Endodermal cell (in vitro differentiated cells): Measurements from ENCODE around the gene TDRD5. TPM values are rescaled to one million over a fixed set of nuclear protein-coding genes. Genes with fewer than 3 reads are reported as not detected.

ENCODE experiments used
- DNase-seq: peaks from one replicate; pipeline ENCODE4 v3.0.0-alpha.2; 2017
- H3K27ac ChIP-seq: 2 replicates; pipeline ENCODE4 v1.5.1; 2013; ENCODE audit warnings: mild to moderate bottlenecking, low read depth, low read length, moderate library complexity
- H3K27me3 ChIP-seq: 2 replicates; pipeline ENCODE4 v1.6.1; 2013; ENCODE audit warnings: mild to moderate bottlenecking, low read length, moderate library complexity; ENCODE audit not compliant: insufficient read depth, control insufficient read depth, poor library complexity, severe bottlenecking
- H3K36me3 ChIP-seq: 2 replicates; pipeline ENCODE4 v1.7.0; 2013; ENCODE audit warnings: mild to moderate bottlenecking, low read length, moderate library complexity; ENCODE audit not compliant: control insufficient read depth, insufficient read depth
- H3K4me1 ChIP-seq: one replicate; pipeline ENCODE4 v1.7.0; 2013; ENCODE audit warnings: low read length; ENCODE audit not compliant: control insufficient read depth, insufficient read depth
- H3K4me3 ChIP-seq: 2 replicates; pipeline ENCODE4 v1.5.1; 2013; ENCODE audit warnings: mild to moderate bottlenecking, low read length, moderate library complexity
- H3K9ac ChIP-seq: 2 replicates; pipeline ENCODE4 v1.6.1; 2013; ENCODE audit warnings: mild to moderate bottlenecking, low read length, moderate library complexity; ENCODE audit not compliant: poor library complexity, severe bottlenecking; ENCODE audit errors: extremely low read depth
- H3K9me3 ChIP-seq: 2 replicates; pipeline ENCODE4 v1.6.1; 2013; ENCODE audit warnings: mild to moderate bottlenecking, low read length, moderate library complexity; ENCODE audit not compliant: control insufficient read depth
- H3K27ac Mint-ChIP-seq: 2 replicates; pipeline ENCODE4 v1.8.0; 2020; ENCODE audit warnings: mixed read lengths
- H3K27me3 Mint-ChIP-seq: 2 replicates; pipeline ENCODE4 v1.8.0; 2021; ENCODE audit warnings: mild to moderate bottlenecking, mixed read lengths; ENCODE audit not compliant: insufficient read depth
- H3K36me3 Mint-ChIP-seq: 2 replicates; pipeline ENCODE4 v1.8.0; 2020; ENCODE audit warnings: low read depth, mixed read lengths
- H3K4me1 Mint-ChIP-seq: 2 replicates; pipeline ENCODE4 v1.8.0; 2020; ENCODE audit warnings: mixed read lengths
- H3K4me3 Mint-ChIP-seq: 2 replicates; pipeline ENCODE4 v1.8.0; 2020; ENCODE audit warnings: mild to moderate bottlenecking, moderate library complexity, mixed read lengths
- H3K9me3 Mint-ChIP-seq: 2 replicates; pipeline ENCODE4 v1.8.0; 2020; ENCODE audit warnings: mild to moderate bottlenecking, mixed read lengths
- WGBS, 2 experiments: methylation state at CpG; one replicate each; pipeline versions ENCODE4 v1.1.5 to v1.1.7; 2013; ENCODE audit warnings: missing lambda C conversion rate in 2 of 2, mixed read lengths in 1 of 2; ENCODE audit not compliant: insufficient coverage in 1 of 2, insufficient read length in 1 of 2; 5-methylcytosine and 5-hydroxymethylcytosine counted together
- long read RNA-seq, 4 experiments: library from polyadenylated mRNA in 2 of 4; library from RNA in 1 of 4; library from capped mRNA in 1 of 4; stranded (forward) in 3 of 4; unstranded in 1 of 4; transcript quantifications; one replicate each; pipeline ENCODE4 v2.0.0, GENCODE V29; 2020 to 2021; ENCODE audit warnings: inconsistent platforms in 1 of 4
- polyA plus RNA-seq, 2 experiments: library from polyadenylated mRNA; stranded (reverse); fragments of 50-300 nt; gene quantifications; one replicate each; pipeline ENCODE4 v1.2.3, GENCODE V29; 2013
- total RNA-seq, 2 donors: library from RNA; stranded (reverse); fragmentation: NEBNext Ultra II Directional in 1 of 2; extraction: Animal tissue kit (Norgen Biotek cat#: 25700) in 1 of 2; gene quantifications; 2 replicates in 1 of 2; 3 replicates in 1 of 2; pipeline ENCODE4 v1.2.1, GENCODE V29; 2021
- TF ChIP-seq, protein P1 (sequence below): fragments of 200-600 bp; sonication (generic); conservative IDR thresholded peaks from 2 replicates; pipeline ENCODE4 v1.5.0; 2021; ENCODE audit warnings: antibody characterized with exemption, mild to moderate bottlenecking

Gene TDRD5, protein sequence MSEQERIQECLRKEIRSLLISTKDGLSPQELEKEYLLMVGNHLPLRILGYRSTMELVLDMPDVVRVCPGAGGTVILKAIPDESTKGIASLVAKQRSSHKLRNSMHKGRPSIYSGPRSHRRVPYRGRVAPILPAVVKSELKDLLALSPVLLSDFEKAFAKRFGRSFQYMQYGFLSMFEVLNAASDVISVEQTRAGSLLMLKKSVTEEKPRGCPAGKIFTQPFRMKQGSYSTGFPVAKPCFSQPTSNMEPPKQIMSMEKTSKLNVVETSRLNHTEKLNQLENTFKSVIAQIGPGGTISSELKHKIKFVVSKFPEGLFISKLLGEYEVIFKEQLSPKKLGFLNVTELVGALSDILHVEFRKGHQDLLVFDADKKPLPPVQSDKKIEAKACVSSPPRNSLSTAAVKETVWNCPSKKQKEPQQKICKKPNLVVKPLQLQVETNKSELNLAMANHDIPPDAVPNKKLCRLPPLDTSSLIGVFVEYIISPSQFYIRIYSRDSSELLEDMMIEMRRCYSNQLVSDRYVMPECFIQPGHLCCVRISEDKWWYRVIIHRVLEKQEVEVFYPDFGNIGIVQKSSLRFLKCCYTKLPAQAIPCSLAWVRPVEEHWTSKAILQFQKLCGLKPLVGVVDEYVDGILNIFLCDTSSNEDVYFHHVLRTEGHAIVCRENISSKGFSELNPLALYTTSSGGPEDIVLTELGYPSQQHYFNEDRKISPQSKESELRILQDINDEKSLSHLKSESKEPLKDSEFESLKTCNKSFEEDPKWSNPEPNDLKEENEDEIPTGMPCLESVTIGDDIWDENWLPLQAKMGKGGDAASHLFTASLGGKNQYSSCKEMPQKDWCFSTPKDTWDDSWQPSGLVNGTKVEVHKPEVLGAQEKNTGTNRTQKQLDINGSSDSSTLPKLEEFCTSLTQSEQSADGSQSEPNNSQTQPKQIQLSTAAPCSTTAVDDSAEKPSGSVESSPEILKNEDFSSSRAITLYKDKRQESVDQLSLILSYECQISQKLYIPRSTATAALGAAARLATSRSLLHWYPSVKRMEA
- under 1 TPM; 0.18 to 0.64 TPM for total RNA-seq
- not detected for polyA plus RNA-seq (2013, experiment 1 of 2)
- not detected for polyA plus RNA-seq (2013, experiment 2 of 2)
- long read RNA-seq, experiment 1: 0 reads
- long read RNA-seq, experiment 2, partial matches to known transcripts: 0 of 1 reads
- long read RNA-seq, experiment 2, other reads (novel, unspliced or antisense): 1 of 1 reads
- long read RNA-seq, experiment 3, partial matches to known transcripts: 1 of 1 reads
- long read RNA-seq, experiment 3, other reads (novel, unspliced or antisense): 0 of 1 reads
- long read RNA-seq, experiment 4, partial matches to known transcripts: 2 of 2 reads
- long read RNA-seq, experiment 4, other reads (novel, unspliced or antisense): 0 of 2 reads

DNA sequence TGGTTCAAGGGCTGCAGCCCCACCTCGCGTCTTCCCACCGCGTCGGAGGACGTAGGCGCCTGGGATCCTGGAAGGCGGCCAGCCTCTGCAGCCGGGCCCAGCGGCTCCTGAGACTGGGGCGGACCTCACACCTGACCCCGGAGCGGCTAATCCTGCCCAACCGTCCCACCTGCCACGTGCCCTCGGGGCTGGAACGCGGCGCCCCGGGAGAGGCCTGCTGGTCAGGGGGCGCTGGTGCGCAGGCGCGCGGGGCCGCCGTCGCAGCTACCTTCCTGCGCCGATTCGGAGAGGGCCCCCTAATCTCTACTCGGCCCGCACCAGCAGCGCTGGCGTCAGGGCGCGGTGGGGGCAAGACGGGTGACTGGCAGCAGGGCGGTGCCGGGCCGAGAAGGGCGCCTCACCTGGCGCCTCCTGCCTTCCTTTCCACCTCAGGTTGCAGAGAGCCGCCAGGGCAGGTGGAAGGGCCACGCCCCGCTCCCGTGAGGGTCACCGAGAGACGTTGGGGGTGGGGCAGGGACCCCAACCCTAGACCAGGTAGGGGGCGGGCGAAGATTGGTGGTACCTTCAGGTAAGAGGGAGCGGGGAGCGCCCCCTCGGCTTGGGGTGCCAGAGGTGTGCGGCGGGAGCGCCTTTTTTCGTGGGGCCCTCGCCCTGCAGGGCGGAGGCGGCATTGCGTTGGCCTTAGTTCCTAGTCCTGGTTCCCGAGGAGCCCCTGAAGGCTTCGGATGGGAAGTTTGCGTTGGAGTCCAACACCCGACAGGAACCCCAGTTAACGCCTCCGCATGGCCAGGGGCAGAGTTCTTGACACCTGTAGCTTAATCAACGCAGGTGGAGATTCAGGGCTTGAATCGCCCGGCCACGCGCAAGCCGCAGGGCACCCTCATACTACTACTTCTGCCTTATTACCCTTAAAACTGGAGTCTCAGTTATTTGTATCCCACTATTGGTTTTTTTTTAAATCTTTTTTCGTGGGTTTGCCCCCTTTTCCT lies at the start of gene TDRD5:
TSS of gene TDRD5 (plus strand) at position 241 of the 989 bp plus-strand sequence. CDS start 784 bp downstream, outside the sequence.
- TF ChIP-seq, protein P1, sequence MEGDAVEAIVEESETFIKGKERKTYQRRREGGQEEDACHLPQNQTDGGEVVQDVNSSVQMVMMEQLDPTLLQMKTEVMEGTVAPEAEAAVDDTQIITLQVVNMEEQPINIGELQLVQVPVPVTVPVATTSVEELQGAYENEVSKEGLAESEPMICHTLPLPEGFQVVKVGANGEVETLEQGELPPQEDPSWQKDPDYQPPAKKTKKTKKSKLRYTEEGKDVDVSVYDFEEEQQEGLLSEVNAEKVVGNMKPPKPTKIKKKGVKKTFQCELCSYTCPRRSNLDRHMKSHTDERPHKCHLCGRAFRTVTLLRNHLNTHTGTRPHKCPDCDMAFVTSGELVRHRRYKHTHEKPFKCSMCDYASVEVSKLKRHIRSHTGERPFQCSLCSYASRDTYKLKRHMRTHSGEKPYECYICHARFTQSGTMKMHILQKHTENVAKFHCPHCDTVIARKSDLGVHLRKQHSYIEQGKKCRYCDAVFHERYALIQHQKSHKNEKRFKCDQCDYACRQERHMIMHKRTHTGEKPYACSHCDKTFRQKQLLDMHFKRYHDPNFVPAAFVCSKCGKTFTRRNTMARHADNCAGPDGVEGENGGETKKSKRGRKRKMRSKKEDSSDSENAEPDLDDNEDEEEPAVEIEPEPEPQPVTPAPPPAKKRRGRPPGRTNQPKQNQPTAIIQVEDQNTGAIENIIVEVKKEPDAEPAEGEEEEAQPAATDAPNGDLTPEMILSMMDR: peak; percentile 58
- Histone ChIP-seq H3K9me3 (no peaks in the 10 kb centered on the region), H3K27ac (no peak within 1 kb of the TSS), H3K4me1 (no peaks in the 10 kb centered on the region), H3K9ac (no peak within 1 kb of the TSS), H3K27me3 (peaks cover 13% of the 10 kb centered on the region), H3K36me3 (no peaks in the 10 kb centered on the region), H3K4me3 (no peak within 1 kb of the TSS)
- WGBS, 2 experiments: 94 to 97% methylated on average over 16 to 75 of the region's 75 CpGs
- Mint-ChIP-seq H3K36me3 (no peaks in the 10 kb centered on the region), H3K9me3 (no peaks in the 10 kb centered on the region), H3K27me3 (peaks cover 85% of the 10 kb centered on the region), H3K4me1 (no peaks in the 10 kb centered on the region), H3K4me3 (no peak within 1 kb of the TSS), H3K27ac (no peak within 1 kb of the TSS)
- peak; percentile 83 for DNase-seq

DNA sequence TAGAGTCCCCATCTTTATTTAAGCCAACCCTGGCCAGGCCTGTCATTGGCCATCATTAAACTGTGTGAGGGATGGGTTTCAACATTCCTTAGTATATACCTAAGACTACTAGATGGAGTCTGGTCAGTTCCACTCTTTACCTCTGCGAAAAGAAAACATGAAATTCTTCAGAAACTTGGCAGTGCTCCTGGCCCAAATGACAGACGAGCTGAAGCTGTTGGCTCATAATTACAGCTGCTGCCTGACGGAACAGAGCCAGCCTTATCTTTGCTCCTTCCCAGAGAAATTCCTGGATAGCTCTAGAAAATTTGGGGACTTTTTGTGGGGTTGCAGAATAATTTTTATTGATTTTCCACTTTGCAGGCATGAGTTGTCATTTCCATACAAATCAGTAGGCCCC lies 46.3 kb upstream of the TDRD5 start:
- Histone ChIP-seq H3K9me3 (peaks cover 8% of the 10 kb centered on the region), H3K27ac (no peak overlapping the region), H3K4me1 (no peaks in the 10 kb centered on the region), H3K27me3 (no peaks in the 10 kb centered on the region), H3K36me3 (no peaks in the 10 kb centered on the region), H3K4me3 (no peak overlapping the region), H3K9ac (no peak overlapping the region)
- no peaks in the 10 kb centered on the region for H3K36me3 Mint-ChIP-seq
- H3K4me3 Mint-ChIP-seq: no peak overlapping the region
- no peak for DNase-seq
- H3K27ac Mint-ChIP-seq: no peak overlapping the region
- 89 to 92% methylated on average over 2 to 3 of the region's 3 CpGs for WGBS, 2 experiments
- H3K9me3 Mint-ChIP-seq: peaks cover 11% of the 10 kb centered on the region
- TF ChIP-seq, protein P1: no peak
- H3K27me3 Mint-ChIP-seq: no peaks in the 10 kb centered on the region
- H3K4me1 Mint-ChIP-seq: peaks cover 2% of the 10 kb centered on the region
